Testis (tissue), 3 donors: ENCODE data around the gene GNA14. TPM values are rescaled to one million over a fixed set of nuclear protein-coding genes. Genes with fewer than 3 reads are reported as not detected.
"Not testable (repeated sequence)": the region's sequence is repeated elsewhere in the genome, so short reads cannot be mapped to it uniquely, and the experiment has no call there.

ENCODE experiments used
- DNase-seq: peaks from one replicate; pipeline ENCODE4 v3.0.0-alpha.2; 2019
- H3K27ac ChIP-seq, 2 donors: fragments of 200-600 bp; sonication (generic); one replicate each; pipeline ENCODE4 v1.5.1; 2019
- H3K27me3 ChIP-seq: fragments of 200-600 bp; sonication (generic); one replicate; pipeline ENCODE4 v1.5.1; 2019
- H3K36me3 ChIP-seq: fragments of 200-600 bp; sonication (generic); one replicate; pipeline ENCODE4 v1.5.1; 2017; ENCODE audit warnings: low read depth; ENCODE audit errors: missing control alignments
- H3K4me1 ChIP-seq: fragments of 200-600 bp; sonication (generic); one replicate; pipeline ENCODE4 v1.5.1; 2019
- H3K4me3 ChIP-seq, 2 donors: fragments of 200-600 bp; sonication (generic); one replicate each; pipeline ENCODE4 v1.5.1; 2017 to 2019
- H3K9me3 ChIP-seq: fragments of 200-600 bp; sonication (generic); one replicate; pipeline ENCODE4 v1.5.1; 2017
- CTCF ChIP-seq, 3 experiments: fragments of 450-650 bp in 2 of 3; fragments of 200-600 bp in 1 of 3; sonication (generic) in 1 of 3; IDR thresholded peaks; one replicate each; pipeline ENCODE4 v1.5.1; 2016 to 2019; ENCODE audit warnings: antibody characterized with exemption in 3 of 3, mild to moderate bottlenecking in 2 of 3, moderate library complexity in 1 of 3
- POLR2A ChIP-seq: fragments of 450-650 bp; IDR thresholded peaks from one replicate; pipeline ENCODE4 v1.6.1; 2017; ENCODE audit warnings: antibody characterized with exemption, mild to moderate bottlenecking, moderate library complexity
- WGBS, 2 donors: methylation state at CpG; one replicate each; pipeline ENCODE4 v1.1.5; 2018; 5-methylcytosine and 5-hydroxymethylcytosine counted together
- intact Hi-C: fragments of 100-400 bp; cut with DNase I; formaldehyde crosslinking; loops from one replicate; pipeline ENCODE4 v1.15.1; 2023; ENCODE audit warnings: low total_unique reads
- polyA plus RNA-seq: library from polyadenylated mRNA; stranded (reverse); fragments of 350-450 nt; fragmentation: Illumina TruSeq; extraction: RNeasy Lipid Tissue Mini Kit (QIAGEN cat#74804); gene quantifications from one replicate; pipeline ENCODE4 v1.2.3, GENCODE V29; 2014; ENCODE audit warnings: low read depth, low replicate concordance; ENCODE audit not compliant: insufficient read depth
- total RNA-seq, 2 donors: library from RNA; depleted of rRNA; stranded (reverse); fragments of >200 nt; gene quantifications; one replicate each; pipeline ENCODE4 v1.2.3, GENCODE V29; 2016

The GNA14 gene
- total and polyA plus RNA-seq, 3 donors from 2014 or later, result 3.1 to 4.4 (median 4.3) TPM

GRCh38 chr9:77403239-77403638 lies 244.9 kb downstream of the GNA14 start:
- Histone ChIP-seq H3K27ac (no peak overlapping the region), H3K4me3 (no peak overlapping the region), H3K27me3 (no peaks in the 10 kb centered on the region), H3K4me1 (no peaks in the 10 kb centered on the region), H3K9me3 (no peaks in the 10 kb centered on the region), H3K36me3 (no peaks in the 10 kb centered on the region)
- TF ChIP-seq CTCF (IDR thresholded peaks at IDR 0.05), result no peak
- no peak for DNase-seq
- intact Hi-C loops, result no loop called here
- WGBS, 2 donors, result 75 to 92% methylated on average over 4 of the region's 4 CpGs

GRCh38 chr9:77402286-77402685 lies 245.8 kb downstream of the GNA14 start:
- no peak for DNase-seq
- Histone ChIP-seq H3K27ac (no peak overlapping the region), H3K36me3 (no peaks in the 10 kb centered on the region), H3K9me3 (no peaks in the 10 kb centered on the region), H3K4me3 (no peak overlapping the region), H3K27me3 (no peaks in the 10 kb centered on the region), H3K4me1 (no peaks in the 10 kb centered on the region)
- intact Hi-C loops, result no loop called here
- TF ChIP-seq CTCF (IDR thresholded peaks at IDR 0.05), result no peak
- no peak for TF ChIP-seq POLR2A
- 79 to 83% methylated on average over 2 of the region's 2 CpGs for WGBS, 2 donors

GRCh38 chr9:77399964-77400363 lies 248.2 kb downstream of the GNA14 start:
- no peak for DNase-seq
- Histone ChIP-seq H3K27me3 (no peaks in the 10 kb centered on the region), H3K27ac (no peak overlapping the region), H3K9me3 (no peaks in the 10 kb centered on the region), H3K36me3 (no peaks in the 10 kb centered on the region), H3K4me1 (no peaks in the 10 kb centered on the region), H3K4me3 (no peak overlapping the region)
- TF ChIP-seq CTCF (IDR thresholded peaks at IDR 0.05) (no peak), POLR2A (no peak)
- WGBS, 2 donors, result 77 to 85% methylated on average over 1 of the region's 1 CpG
- intact Hi-C loops, result no loop called here

- H3K4me3 ChIP-seq, H3K27me3 ChIP-seq, H3K9me3 ChIP-seq, H3K4me1 ChIP-seq, intact Hi-C loops, DNase-seq, H3K27ac ChIP-seq, H3K36me3 ChIP-seq: not testable (repeated sequence)
- WGBS, 2 donors, result 90 to 95% methylated on average over 9 of the region's 9 CpGs
Observed at GRCh38 chr9:77398581-77398980, 249.5 kb downstream of the GNA14 start.

- H3K27ac ChIP-seq, result no peak overlapping the region
- no peaks in the 10 kb centered on the region for H3K36me3 ChIP-seq
- H3K4me3 ChIP-seq, result no peak overlapping the region
- intact Hi-C loops, result no loop called here
- no peaks in the 10 kb centered on the region for H3K4me1 ChIP-seq
- TF ChIP-seq CTCF (IDR thresholded peaks at IDR 0.05) (no peak), POLR2A (no peak)
- WGBS, 2 donors, result 86 to 91% methylated on average over 7 of the region's 7 CpGs
- no peaks in the 10 kb centered on the region for H3K9me3 ChIP-seq
- no peaks in the 10 kb centered on the region for H3K27me3 ChIP-seq
- DNase-seq, result no peak
Observed at GRCh38 chr9:77392328-77392727, 255.8 kb downstream of the GNA14 start.
